ENCODE measurements around the gene PNP.

Gene PNP

GRCh38 chr14:20477211-20477876, 8.1 kb downstream of the PNP start (continued):
- TF ChIP-seq ZNF202 (tag by site-specific recombination; IDR thresholded peaks at IDR 0.05; ENCODE audit: borderline replicate concordance): no peak
- TF ChIP-seq ZBTB17 (tag by site-specific recombination; IDR thresholded peaks at IDR 0.05): peak; percentile 35; the same call in 1 of the 2 replicates
- TF ChIP-seq ZNF513 (tag by site-specific recombination; IDR thresholded peaks at IDR 0.05): peak; percentile 55

- H3K9me3 ChIP-seq (ENCODE audit: control insufficient read depth, insufficient read depth, low read depth, low read length): no peaks in the 10 kb centered on the region
- no peak overlapping the region for H3K27ac ChIP-seq (ENCODE audit: extremely low read depth, low read depth, low read length)
- no peak for TF ChIP-seq ZNF350 (tag by site-specific recombination; IDR thresholded peaks at IDR 0.05)
- no peak for TF ChIP-seq ZNF214 (tag by site-specific recombination; IDR thresholded peaks at IDR 0.05; ENCODE audit: borderline replicate concordance)
- TF ChIP-seq ZFP69B (tag by site-specific recombination; IDR thresholded peaks at IDR 0.05): no peak
- CTCF ChIA-PET: interaction anchor here (0.7 to 0.8 kb wide), 2 partner anchors 39 to 52 kb away, joined by 3 read pairs; no protein-coding TSS in a partner anchor
- peaks cover 29 to 48% of the 10 kb centered on the region in 2 experiments for H3K36me3 ChIP-seq (ENCODE audit: control insufficient read depth in 2 of 2, insufficient read depth in 1 of 2, low read length in 2 of 2)
- 0 out of 2 replicates have a peak, but pooled peaks cover 2% of the 10 kb centered on the region for H3K4me1 ChIP-seq (ENCODE audit: control insufficient read depth, insufficient read depth, low read length)
- H3K4me3 ChIP-seq (ENCODE audit: low read depth, low read length): no peak overlapping the region
- POLR2A ChIA-PET: interaction anchor here (1.1 to 2.4 kb wide), 3 partner anchors 9 to 66 kb away, joined by 5 to 7 read pairs (median 7); partner anchors contain the start of genes PIP4P1, PNP and TEP1
Observed at GRCh38 chr14:20478894-20479293, 9.7 kb downstream of the PNP start.

- Histone ChIP-seq H3K9me3 (ENCODE audit: control insufficient read depth, insufficient read depth, low read depth, low read length) (no peaks in the 10 kb centered on the region), H3K4me1 (ENCODE audit: control insufficient read depth, insufficient read depth, low read length) (no peaks in the 10 kb centered on the region), H3K36me3 (ENCODE audit: control insufficient read depth in 2 of 2, insufficient read depth in 1 of 2, low read length in 2 of 2) (peaks cover 2 to 13% of the 10 kb centered on the region in 2 experiments), H3K4me3 (ENCODE audit: low read depth, low read length) (no peak overlapping the region), H3K27ac (ENCODE audit: extremely low read depth, low read depth, low read length) (no peak overlapping the region)
- ChIA-PET POLR2A (interaction anchor here (1.0 kb wide), 1 partner anchor 13 kb away, joined by 3 read pairs; no protein-coding TSS in a partner anchor), CTCF (interaction anchor here (0.5 kb wide), 1 partner anchor 48 kb away, joined by 3 read pairs; no protein-coding TSS in a partner anchor)
- TF ChIP-seq YY2 (tag by site-specific recombination; IDR thresholded peaks at IDR 0.05) (no peak), ZNF549 (tag by site-specific recombination; IDR thresholded peaks at IDR 0.05) (no peak), ZNF580 (tag by site-specific recombination; IDR thresholded peaks at IDR 0.05) (no peak), ZNF514 (tag by site-specific recombination; IDR thresholded peaks at IDR 0.05) (no peak), ZEB2 (tag by site-specific recombination; IDR thresholded peaks at IDR 0.05) (no peak), ZNF274 (IDR thresholded peaks at IDR 0.05; ENCODE audit: low read length) (no peak), ZNF274 (tag by site-specific recombination; IDR thresholded peaks at IDR 0.05; ENCODE audit: borderline replicate concordance) (no peak), ZNF623 (tag by site-specific recombination; IDR thresholded peaks at IDR 0.05) (no peak), ZBTB21 (tag by site-specific recombination; IDR thresholded peaks at IDR 0.05) (no peak), FEZF1 (tag by site-specific recombination; IDR thresholded peaks at IDR 0.05) (no peak), KLF9 (tag by site-specific recombination; IDR thresholded peaks at IDR 0.05; ENCODE audit: low read depth) (no peak), ZNF280D (tag by site-specific recombination; IDR thresholded peaks at IDR 0.05) (no peak), ZNF777 (tag by site-specific recombination; IDR thresholded peaks at IDR 0.05; ENCODE audit: borderline replicate concordance) (no peak)
Observed at GRCh38 chr14:20482382-20482781, 13.2 kb downstream of the PNP start.

Data from HEK293 (cell line).